Islet of Langerhans (tissue), 1 donor: ENCODE measurements around the gene CCDC3.
"Not testable (repeated sequence)": the region's sequence is repeated elsewhere in the genome, so short reads cannot be mapped to it uniquely, and the experiment has no call there.

Experiments used
- FAIRE-seq: peaks from one replicate; lab custom pipeline; 2011; peaks lifted over from hg19 to GRCh38; lab: Jason Lieb, UNC

CCDC3 gene

DNA sequence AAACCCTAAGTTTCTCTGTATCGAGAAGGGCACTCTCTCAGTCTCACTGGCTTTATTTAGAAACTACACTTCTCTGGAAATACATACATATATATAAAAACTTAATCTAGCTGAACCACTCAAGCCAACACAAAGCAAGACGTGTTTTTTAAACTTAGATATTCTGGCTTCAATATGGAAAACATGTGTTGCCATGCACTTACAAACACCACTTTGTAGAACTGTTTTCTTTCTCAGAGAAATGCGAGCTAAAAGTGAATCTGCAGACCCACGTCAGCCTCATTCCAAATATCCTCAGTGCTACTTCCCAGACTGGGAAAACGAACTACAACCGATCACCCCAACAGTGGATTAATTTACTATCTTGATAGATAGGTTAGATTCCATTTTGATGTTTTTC, 1.7 kb downstream of the CCDC3 start:
- no peak for FAIRE-seq

DNA sequence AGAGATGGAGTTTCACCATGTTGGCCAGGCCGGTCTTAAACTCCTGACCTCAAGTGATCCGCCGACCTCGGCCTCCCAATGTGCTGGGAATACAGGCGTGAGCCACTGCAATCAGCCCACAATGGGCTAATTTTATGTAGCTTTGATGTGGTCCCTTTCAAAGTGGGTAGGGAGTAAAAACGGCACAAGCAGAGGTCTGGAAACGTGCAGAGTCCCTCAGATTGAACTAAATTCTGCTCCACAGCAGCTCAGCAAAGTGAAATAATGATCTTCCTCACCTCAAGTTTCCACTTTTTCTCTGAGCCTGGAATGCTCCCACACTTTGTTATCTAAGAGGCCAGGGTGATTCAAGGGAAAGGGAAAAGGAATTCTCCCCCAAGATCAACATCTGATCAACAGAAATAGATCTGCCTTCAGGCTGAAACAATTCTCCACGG, 6.1 kb downstream of the CCDC3 start:
- FAIRE-seq: no peak

DNA sequence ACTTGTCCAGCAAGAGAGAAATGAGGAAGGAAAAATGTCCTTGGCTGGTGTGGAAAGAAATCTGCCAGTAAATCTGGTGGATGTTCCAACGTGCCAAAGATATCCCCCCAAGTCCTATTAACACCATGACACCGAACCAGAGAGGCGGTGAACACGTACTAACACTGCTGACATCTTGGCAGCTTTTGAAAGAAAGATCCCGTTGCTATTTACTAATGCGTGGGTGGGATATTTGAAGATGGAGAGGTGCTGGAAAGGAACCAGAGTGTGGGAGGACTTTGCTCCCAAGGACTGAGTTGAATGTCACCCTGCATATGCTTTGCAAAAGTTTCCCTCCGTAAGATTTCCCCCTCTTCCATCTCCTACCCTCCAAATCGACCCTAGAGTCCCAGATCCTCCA, 7.9 kb downstream of the CCDC3 start:
- FAIRE-seq: no peak

DNA sequence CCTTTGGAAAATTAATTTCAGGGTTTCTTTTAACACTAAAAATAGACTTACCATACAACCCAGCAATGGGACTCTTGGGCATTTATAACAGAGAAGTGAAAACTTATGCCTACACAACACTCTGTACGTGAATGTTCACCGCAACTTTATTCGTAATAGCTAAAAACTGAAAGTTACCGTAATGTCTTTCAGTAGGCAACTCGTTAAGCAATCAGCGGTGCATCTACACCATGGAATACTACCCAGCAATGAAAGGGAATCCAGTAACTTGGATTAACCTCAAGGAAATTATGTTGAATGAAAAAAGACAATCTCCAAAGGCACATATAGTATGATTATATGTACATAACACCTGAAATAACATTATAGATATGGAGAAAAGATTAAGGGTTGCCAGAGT, 16.2 kb downstream of the CCDC3 start:
- no peak for FAIRE-seq

DNA sequence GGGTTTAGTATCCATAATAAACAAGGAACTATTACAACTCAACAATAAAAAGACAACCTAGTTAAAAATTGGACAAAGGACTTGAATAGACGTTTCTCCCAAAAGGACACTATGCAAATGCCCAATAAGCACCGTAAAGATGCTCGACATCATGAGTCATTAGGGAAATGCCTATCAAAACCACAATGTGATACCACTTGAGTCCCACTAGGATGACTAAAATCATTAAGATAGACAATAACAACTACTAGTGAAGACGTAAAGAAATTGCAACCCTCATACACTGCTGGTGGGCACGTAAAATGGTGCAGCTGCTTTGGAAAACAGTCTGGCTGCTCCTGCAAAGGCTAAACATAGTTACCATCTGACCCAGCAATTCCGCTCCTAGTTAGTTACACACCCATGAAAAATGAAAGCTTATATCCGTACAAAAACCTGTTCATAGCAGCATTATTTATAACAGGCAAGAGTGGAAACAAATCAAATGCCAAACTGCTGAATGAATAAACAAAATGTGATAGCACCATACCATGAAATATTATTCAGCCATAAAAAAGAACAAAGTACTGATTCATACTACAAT, 17.3 kb downstream of the CCDC3 start:
- no peak for FAIRE-seq

DNA sequence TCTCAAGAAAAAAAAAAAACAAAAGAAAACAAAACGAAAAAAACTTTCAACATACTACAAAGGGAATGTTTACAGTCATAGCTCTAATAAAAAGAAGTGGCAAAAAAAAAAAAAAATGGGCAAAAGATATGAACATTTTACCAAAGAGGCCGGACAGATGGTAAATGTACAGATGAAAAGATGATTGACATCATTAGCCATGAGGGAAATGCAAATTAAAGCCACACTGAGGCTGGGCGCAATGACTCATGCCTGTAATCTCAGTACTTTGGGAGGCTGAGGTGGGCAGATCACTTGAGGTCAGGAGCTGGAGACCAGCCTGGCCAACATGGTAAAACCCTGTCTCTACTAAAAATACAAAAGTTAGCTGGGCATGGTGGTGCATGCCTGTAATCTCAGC, 17.9 kb downstream of the CCDC3 start:
- not testable (repeated sequence) for FAIRE-seq

DNA sequence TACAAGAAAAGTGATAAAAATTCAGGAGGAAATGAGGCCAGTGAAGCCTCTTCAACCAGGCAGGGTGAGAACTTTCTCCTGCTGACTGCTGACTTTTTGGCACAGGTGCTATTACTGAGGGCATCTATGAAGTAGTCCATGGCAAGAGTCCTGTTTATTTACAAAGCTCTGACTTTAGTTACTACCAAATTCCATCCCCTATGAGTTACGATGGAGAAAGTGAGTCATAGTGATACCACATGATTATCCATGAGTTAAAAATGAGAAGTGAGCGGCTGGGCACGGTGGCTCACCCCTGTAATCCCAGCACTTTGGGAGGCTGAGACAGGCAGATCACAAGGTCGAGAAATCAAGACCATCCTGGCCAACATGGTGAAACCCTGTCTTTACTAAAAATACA, 19.9 kb downstream of the CCDC3 start:
- FAIRE-seq: no peak

DNA sequence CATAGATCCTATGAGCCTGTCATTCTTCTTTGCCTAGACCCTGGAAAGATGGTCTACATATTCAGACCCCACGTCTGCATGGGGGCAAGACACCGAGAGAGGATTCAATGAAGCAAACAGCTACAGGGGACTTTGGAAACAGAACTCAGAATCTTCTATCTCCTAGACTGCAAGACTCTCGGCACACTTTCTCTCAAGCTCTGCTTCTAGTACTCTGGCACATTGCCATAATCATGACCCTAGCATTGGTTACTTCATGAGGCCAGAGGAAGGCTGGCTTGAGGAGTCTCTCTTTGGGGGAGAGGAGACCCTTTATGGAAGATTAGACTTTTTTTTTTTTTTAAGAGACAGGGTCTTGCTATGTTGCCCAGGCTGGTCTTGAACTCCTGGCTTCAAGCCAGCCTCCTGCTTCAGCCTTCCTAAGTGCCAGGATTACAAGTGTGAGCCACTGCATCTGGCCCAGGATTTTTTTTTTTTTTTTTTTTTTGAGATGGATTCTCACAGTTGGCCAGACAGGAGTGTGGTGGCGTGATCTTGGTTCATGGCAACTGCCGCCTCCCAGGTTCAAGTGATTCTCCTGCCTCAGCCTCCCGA, 20.7 kb downstream of the CCDC3 start:
- FAIRE-seq: no peak

DNA sequence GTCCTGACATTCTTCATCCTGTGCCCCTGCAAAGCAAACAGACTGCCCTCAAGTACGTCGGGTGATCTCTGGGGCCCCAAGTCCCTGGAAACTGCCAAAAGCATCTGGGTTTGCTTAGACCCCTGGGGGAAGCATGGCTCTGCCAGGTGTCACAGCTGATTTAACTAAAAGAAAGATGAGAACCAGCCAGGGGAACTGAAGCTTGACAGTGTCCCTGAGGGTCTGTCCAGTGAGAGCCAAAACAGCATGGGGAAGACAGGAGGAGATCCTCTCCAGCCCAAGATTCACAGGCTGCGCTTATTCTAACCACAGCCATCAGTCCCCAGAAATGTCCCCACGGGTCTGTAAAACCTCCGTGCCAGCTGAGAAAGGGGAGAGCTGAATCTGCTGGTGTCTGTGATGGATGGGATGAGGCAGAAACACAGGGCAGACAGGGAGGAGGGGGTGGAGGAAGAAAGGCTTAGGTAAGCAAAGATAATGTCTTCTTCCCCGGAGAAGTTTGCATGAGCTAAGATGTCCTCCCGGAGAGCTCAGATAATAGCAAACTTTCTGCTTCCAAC, 21.3 kb downstream of the CCDC3 start:
- FAIRE-seq: no peak

DNA sequence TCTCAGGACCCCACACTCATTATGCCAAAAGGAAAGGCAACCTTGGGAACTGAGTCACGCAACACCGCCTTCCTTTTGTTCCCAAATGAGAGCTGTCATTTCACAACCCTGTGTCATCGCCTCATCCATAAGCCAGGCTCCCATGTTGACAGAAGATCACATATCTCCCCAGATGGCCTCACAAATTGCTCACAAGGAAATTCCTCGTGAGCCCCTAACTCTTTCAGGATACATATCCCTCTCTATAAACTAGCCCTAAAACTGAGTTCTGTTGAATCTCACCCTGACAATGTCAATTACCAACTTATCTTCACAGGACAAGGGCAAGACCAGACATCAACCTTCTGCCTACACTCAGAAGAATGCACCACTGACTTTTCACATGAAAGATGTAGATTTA, 22.6 kb downstream of the CCDC3 start:
- FAIRE-seq: no peak

DNA sequence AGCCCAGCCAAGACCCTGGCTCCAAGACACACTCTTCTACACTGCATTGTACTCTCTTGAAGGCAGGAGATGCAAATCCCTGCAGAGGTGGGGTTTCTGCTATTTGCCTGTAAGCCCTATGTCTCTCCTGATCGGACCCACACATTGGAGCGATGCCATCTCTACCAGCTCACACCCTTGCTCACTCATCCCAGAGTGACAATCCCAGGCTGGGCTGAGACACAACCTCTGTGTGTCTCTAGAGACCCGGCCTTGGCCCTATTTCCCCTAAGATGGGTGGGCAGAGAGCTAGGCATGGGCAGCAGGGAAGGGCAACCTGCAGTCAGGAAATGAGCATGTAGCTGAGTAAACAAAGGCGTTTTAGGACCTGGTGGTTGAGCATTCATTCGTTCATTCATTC, 25.6 kb downstream of the CCDC3 start:
- FAIRE-seq: no peak

DNA sequence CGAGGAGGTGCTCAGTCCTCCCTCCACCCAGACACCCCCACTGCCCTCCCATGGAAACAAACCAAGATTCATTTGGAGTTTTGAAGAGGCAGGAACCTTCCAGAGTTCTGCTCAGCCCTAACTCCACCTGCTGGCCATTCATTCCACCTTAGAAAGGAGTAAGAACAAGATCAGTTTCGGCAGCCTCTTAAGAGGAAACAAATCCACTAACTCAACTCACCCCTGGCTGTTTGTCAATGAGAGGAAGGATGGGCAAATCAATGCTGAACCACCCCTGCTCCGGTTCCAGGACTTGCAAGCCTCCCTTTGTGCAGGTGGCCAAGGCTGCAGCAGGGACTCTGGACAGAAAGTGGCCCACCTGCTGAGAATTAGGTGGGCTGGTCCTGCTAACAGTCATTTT, 26.2 kb downstream of the CCDC3 start:
- FAIRE-seq: no peak

DNA sequence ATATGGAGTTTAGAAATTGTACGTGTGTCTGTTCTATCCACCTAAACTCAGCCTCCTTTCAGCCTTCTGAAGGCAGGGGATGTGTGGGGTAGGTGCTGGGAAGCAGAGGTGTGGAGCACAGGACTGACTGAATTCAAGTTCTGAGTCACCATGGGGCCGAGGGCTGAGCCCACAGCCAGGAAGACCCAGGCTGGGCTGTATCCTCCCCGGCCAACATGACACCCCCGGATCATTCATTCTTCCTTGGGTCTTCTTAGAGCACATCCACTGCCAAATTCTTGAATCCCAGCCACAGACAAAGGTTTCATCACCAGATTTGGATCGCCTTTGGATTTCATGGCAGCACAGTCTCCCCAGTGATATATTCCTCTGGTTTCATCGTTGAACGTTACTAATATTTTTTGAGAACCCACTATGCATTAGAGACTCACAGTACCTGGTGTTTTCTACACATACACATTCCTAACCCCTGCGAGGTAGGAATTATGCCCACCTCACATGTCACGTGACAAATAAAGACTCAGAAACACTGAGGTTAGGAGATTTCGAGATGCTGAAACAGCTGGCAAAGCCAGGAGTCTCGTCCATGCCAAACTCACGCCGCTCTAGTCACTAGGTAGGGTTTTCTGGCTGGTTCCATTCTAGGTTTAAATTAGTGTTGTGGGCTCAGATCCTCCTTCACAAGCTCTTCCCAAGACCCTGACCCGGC, 26.9 kb downstream of the CCDC3 start:
- FAIRE-seq: no peak

DNA sequence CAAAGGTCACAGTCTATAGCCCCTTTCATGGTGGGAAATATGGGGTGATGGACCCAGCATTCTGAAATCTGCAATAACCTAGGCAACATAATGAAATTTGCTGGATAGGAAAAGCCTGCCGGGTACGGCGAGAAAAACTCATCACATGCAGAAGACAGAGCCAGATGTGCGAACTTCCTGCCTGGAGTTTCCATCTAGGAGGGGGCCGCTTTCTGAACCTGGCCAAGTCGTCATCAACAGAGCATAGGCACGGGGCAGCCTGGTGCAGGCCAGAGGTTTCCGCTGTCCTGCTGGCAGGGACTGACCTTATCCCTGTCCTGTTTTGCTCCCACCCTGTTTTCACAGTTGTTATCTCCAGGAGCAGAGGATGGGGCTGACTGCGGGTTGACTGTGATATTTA, 27.4 kb downstream of the CCDC3 start:
- FAIRE-seq: no peak

DNA sequence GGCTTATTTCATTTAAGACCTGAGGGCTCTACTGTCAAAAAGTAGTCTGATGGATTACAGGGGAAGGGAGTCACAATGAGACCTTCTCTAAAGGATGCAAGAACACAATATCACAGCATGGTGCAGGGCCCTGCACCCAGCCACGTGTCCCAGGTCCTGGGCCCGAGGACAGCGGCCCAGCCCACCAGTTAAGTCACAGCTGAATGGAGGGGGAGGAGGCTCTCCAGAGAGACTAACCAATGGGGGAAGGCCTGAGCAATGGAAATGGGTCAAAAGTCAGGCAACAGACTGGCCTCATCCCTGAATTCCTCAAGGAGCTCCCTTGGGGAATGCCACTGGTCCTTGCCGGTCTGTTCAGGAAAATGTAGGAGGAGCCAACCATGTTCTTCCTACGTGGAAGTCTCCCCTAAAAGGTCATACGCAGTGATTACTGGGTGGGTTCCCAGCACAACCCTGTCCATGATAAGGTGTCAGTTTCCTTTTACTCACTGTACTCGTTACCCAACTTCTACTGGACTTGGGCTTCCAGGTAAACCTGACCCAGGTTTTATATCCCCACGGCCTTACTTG, 28.3 kb downstream of the CCDC3 start:
- no peak for FAIRE-seq

DNA sequence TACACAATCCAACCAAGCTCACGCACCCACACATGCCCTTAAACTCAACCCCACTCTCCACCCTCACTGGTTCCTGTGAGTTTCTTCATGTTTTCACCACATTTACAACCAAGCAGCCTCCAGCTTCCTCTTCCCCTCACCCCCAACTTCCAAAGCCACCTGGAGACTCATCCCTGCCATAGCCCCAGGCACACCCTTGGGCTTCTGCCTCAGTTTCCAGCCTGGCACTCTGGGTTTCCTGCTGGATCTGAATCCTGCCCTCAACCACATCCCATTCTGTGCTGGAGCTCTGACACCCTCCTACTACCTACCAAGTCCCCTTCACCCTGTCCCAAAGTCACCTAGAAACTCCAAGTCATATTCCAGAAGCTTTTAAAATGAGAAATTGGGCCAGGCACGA, 29.4 kb downstream of the CCDC3 start:
- FAIRE-seq: no peak

DNA sequence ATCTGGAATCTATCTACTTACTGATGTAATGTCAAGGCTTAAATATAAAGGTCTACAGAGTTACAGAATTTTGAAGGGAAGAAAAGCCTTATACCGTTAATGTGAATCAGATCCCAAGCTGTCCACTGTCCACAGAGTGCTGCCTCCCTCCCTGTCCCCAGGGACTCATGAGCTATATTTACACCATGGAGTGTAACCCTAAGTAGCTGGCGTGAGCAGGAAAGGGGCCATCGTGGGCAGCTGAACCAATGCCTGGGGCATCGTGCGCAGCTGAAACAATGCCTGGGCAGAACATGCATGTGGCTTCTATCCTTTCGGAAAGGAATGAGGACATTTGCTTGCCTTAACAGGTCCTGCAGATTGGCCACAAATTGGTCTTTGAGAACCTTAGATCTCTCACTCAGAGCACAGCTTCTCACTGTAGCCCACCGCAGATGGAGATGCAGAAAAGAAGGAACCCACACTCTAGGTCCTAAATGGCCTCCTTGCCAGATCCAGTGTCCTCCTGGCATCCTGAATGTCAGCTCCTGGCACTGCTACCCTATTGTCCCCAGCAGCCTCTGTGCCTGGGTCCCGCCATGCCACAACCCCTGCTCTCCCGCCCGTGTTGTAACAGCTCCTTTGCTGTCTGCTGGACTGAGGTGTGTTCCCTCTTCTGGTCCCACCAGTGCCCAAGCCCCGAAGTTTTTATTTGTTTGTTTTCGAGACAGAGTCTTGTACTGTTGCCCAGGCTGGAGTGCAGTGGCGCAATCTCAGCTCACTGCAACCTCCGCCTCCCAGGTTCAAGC, 30.3 kb downstream of the CCDC3 start:
- no peak for FAIRE-seq

DNA sequence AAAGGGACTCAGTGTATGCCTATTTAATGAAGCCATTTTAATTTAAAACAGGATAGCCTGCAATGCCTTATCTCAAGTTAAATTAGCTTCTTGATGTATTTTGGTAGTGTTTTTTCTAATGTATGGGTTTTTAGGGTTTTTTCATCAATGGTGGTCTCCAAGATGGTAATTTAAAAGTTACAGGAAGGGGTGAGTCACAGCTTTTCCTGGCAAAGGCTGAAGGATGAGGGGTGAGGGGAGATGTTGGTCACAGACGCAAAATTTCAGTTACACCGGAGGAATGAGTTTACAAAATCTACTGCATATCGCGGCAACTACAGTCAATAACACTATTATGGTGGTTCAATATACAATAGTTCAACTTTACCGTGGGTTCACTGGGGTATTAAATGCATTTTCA, 31.6 kb downstream of the CCDC3 start:
- no peak for FAIRE-seq

DNA sequence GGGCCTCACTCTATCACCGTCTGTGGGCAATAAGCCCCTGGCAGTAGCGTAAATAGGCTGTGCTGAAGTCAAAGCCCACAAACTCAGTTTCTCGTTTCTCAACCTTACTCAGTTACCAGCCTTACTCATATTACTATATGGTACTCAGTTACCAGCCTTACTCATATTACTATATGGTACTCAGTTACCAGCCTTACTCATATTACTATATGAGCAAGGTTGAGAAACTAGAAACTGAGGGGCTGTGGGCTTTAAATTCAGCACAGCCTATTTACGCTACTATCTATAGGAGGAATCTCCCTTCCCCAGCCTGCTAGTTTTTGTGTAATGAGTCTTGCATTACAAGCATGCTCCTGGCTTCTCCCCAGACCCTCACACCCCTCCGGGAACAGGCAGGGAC, 35.4 kb downstream of the CCDC3 start:
- no peak for FAIRE-seq

DNA sequence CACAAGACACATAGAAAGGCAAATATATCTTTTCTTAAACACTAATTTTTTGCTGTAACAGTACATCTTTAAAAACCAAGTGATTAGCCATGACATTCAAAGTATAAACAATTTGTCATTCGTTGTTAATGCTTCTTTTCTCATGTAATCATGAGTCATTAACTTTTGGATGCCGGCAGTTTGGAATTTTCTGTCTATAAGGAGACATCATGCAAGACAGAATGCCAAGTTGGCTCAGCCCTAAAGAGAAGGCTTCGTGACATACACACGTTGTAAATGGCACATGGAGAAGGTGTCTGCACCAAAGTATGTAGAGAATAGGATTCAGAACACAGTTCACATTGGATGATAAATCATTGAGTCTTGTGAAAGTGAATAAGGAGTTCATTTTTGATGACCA, 35.9 kb downstream of the CCDC3 start:
- no peak for FAIRE-seq

DNA sequence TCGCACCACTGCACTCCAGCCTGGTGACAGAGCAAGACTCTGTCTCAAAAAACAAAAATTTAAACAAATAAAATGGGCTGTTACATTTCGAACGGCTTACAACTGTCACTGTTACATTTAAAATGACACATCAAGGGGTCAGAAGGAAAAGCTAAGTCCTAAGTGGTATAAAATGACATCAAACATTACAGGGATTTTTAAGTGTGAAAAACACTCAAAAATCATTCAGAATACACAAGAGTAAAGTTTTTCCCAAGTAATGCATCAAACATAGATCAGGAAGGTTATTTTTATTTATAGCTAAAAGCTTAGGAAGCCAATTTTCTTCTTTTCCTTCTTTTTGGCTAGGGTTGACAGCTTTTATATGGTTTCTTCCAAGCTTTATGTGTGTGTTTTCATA, 39.0 kb downstream of the CCDC3 start:
- FAIRE-seq: no peak

DNA sequence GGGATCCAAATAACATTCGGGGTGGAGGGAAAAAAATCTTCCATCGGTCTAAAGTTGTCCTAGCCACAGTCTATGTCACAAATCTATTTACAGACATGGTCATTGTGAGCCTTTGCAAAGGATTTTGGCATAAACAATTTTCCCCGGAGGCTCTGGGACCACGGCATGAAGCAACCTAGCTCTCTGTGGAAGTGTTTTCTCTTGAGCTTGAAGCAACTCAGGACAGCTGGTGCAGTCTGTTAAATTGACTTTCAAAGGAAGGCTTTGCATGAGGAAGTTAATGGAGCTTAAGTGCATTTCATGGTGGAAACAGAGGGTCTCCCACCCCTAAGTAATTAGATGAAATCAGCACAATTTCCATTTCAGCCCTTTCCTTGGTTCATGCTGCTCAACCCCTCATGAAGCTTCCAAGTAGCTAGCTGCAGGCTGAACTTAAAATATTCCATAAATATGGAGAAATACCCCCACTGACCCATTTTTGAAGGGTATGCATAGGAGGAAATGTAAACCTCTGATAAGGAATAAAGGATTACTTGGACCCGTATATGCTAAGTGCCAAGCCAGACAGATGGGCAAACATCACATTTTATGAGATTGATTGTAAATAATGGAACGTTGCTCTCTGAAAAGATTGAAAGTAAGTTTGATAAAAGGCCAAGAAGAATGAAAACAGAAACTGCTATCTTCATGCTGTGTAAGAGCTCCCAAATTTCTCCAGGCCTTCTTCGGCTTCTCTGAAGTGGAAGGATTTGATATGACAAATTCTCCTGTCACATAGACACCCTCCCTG, 39.9 kb downstream of the CCDC3 start:
- FAIRE-seq: no peak
